Thyroid gland (tissue), 4 donors: ENCODE measurements around the gene PRKCQ. TPM values are rescaled to one million over a fixed set of nuclear protein-coding genes. Genes with fewer than 3 reads are reported as not detected.

Experiments
- DNase-seq, 2 donors: peaks; one replicate each; pipeline ENCODE4 v3.0.0-alpha.2; 2019
- H3K27ac ChIP-seq, 3 donors: fragments of 200-600 bp; sonication (generic); 1 replicate in 2 of 3; 2 replicates in 1 of 3; pipeline ENCODE4 v1.5.1; 2016 to 2019; ENCODE audit warnings: mild to moderate bottlenecking in 1 of 3, moderate library complexity in 1 of 3
- H3K27me3 ChIP-seq: fragments of 200-600 bp; sonication (generic); one replicate; pipeline ENCODE4 v1.5.1; 2019
- H3K36me3 ChIP-seq, 2 donors: fragments of 200-600 bp; sonication (generic); one replicate each; pipeline ENCODE4 v1.5.1; 2016 to 2019
- H3K4me1 ChIP-seq, 2 donors: fragments of 200-600 bp; sonication (generic); one replicate each; pipeline ENCODE4 v1.5.1; 2017 to 2019
- H3K4me3 ChIP-seq, 3 donors: fragments of 200-600 bp; sonication (generic); replicated peaks in 1 of 3; 1 replicate in 2 of 3; 2 replicates in 1 of 3; pipeline ENCODE4 v1.5.1; 2016; ENCODE audit warnings: mild to moderate bottlenecking in 1 of 3
- H3K9me3 ChIP-seq: fragments of 200-600 bp; sonication (generic); one replicate; pipeline ENCODE4 v1.5.1; 2017
- CTCF ChIP-seq, 6 experiments: fragments of 200-600 bp in 3 of 6; fragments of 450-650 bp in 3 of 6; sonication (generic) in 3 of 6; IDR thresholded peaks; one replicate each; pipeline ENCODE4 v1.5.1; 2016 to 2019; ENCODE audit warnings: antibody characterized with exemption in 6 of 6, mild to moderate bottlenecking in 2 of 6, inconsistent platforms in 1 of 6, moderate library complexity in 1 of 6
- POLR2A ChIP-seq, 2 donors: fragments of 450-650 bp; IDR thresholded peaks; one replicate each; pipeline ENCODE4 v1.6.1; 2017; ENCODE audit warnings: antibody characterized with exemption in 2 of 2, mild to moderate bottlenecking in 2 of 2, moderate library complexity in 1 of 2
- WGBS, 2 donors: methylation state at CpG; one replicate each; pipeline ENCODE4 v1.1.5; 2017; 5-methylcytosine and 5-hydroxymethylcytosine counted together
- intact Hi-C: fragments of 100-400 bp; cut with DNase I; formaldehyde crosslinking; loops from one replicate; pipeline ENCODE4 v1.15.1; 2023
- total RNA-seq, 4 donors: library from RNA; depleted of rRNA; stranded (reverse); fragments of >200 nt; gene quantifications; one replicate each; pipeline ENCODE4 v1.2.3, GENCODE V29; 2016

PRKCQ gene
- total RNA-seq, 4 donors from 2014 or later = 24.2 to 45.7 (median 34.5) TPM

DNA sequence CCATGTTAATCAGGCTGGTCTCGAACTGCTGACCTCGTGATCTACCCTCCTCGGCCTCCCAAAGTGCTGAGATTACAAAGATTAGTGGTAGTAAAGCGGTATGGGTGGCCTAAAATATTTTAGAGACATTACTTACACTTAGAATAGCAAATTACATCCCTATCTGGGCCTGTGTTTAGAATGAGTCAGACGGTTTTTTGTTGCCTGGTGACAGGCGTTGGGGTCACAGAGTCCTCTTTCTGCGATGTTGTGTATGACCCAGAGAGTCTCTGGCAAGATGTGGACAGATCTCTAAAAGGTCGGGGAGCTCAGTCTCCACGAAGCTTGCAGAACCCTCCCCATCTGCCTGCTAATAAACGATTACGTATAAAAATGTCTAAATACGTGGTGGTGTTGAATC is 39.6 kb upstream of the PRKCQ start:
- intact Hi-C loops = no loop called here
- H3K27ac ChIP-seq = no peak overlapping the region
- WGBS, 2 donors = 90 to 91% methylated on average over 12 of the region's 12 CpGs
- H3K36me3 ChIP-seq = no peaks in the 10 kb centered on the region
- H3K4me1 ChIP-seq = peaks cover 6% of the 10 kb centered on the region in 2 donors
- DNase-seq = no peak
- no peaks in the 10 kb centered on the region for H3K9me3 ChIP-seq
- H3K27me3 ChIP-seq = no peaks in the 10 kb centered on the region
- no peak for TF ChIP-seq POLR2A (IDR thresholded peaks at IDR 0.05)
- no peak for TF ChIP-seq CTCF (IDR thresholded peaks at IDR 0.05)
- no peak overlapping the region for H3K4me3 ChIP-seq

DNA sequence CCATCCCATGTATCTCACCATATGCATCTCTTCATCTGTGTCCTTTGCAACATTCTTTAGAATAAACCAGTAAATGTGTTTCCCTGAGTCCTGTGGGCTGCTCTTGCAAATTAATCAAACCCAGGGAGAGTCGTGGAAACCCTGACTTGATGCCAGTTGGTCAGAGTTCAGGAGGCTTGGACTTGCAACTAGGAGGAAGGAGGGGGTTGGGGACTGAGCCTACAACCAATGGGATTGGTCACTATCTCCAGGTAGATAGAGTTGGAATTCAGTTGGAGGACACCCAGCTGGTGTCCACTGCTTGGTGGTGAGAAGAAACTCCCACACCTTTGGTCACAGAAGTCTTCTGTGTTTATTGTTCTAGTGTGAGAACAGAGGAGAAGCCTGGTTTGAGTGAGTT is 38.3 kb upstream of the PRKCQ start:
- no peaks in the 10 kb centered on the region for H3K4me1 ChIP-seq
- intact Hi-C loops = no loop called here
- H3K4me3 ChIP-seq = no peak overlapping the region
- 11 to 71% methylated on average over 1 of the region's 1 CpG for WGBS, 2 donors
- TF ChIP-seq CTCF (IDR thresholded peaks at IDR 0.05) (no peak), POLR2A (IDR thresholded peaks at IDR 0.05) (no peak)
- DNase-seq = no peak
- H3K27ac ChIP-seq = no peak overlapping the region
- no peaks in the 10 kb centered on the region for H3K36me3 ChIP-seq
- no peaks in the 10 kb centered on the region for H3K9me3 ChIP-seq
- H3K27me3 ChIP-seq = no peaks in the 10 kb centered on the region

- no peak for TF ChIP-seq POLR2A (IDR thresholded peaks at IDR 0.05)
- no peak for TF ChIP-seq CTCF (IDR thresholded peaks at IDR 0.05)
- 94 to 96% methylated on average over 5 of the region's 5 CpGs for WGBS, 2 donors
Observed at GRCh38 chr10:6617309-6618076, 37.4 kb upstream of the PRKCQ start.

DNA sequence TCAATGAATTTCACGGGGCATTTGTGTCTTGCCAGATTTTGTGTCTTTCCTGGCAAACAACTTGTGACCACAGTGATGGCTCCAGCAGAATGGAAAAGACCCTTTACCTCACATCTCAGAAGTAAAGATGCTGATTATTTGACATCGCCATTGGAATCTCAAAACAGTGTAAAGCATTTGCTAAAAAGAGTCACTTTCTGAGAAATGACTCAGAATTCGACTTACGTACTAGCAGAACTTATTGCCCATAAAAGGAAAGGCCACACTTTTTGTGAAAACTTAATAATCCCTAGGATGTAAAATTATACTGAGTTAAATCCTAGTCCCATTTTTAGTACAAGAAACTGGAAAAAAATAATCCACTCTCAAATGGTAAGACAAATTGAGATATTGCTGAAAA is 35.9 kb upstream of the PRKCQ start:
- H3K4me1 ChIP-seq = no peaks in the 10 kb centered on the region

More at GRCh38 chr10:6617309-6618076, 37.4 kb upstream of the PRKCQ start:
- intact Hi-C loops = no loop called here
- Histone ChIP-seq H3K4me1 (no peaks in the 10 kb centered on the region), H3K9me3 (no peaks in the 10 kb centered on the region), H3K4me3 (no peak overlapping the region), H3K27ac (no peak overlapping the region), H3K36me3 (no peaks in the 10 kb centered on the region), H3K27me3 (no peaks in the 10 kb centered on the region)
- DNase-seq = no peak

More for the DNA sequence above, 35.9 kb upstream of the PRKCQ start:
- TF ChIP-seq CTCF (IDR thresholded peaks at IDR 0.05) (no peak), POLR2A (IDR thresholded peaks at IDR 0.05) (no peak)
- H3K27ac ChIP-seq = no peak overlapping the region
- DNase-seq = no peak
- no peaks in the 10 kb centered on the region for H3K9me3 ChIP-seq
- no peaks in the 10 kb centered on the region for H3K36me3 ChIP-seq
- no peak overlapping the region for H3K4me3 ChIP-seq
- intact Hi-C loops = no loop called here
- H3K27me3 ChIP-seq = no peaks in the 10 kb centered on the region
- WGBS, 2 donors = 67 to 70% methylated on average over 4 of the region's 4 CpGs
